T-helper 22 cell (primary cell): Measurements from ENCODE around the gene ZNF467.

Experiments used
- DNase-seq: peaks from one replicate; pipeline ENCODE4 v3.0.0-alpha.2; 2020; ENCODE audit warnings: low read depth

Gene ZNF467

GRCh38 chr7:149806726-149807125, 33.3 kb upstream of the ZNF467 start:
- DNase-seq: no peak

- DNase-seq: no peak
These were observed 30.7 kb upstream of the ZNF467 start for GRCh38 chr7:149804106-149804505.

GRCh38 chr7:149803551-149804074, 30.2 kb upstream of the ZNF467 start:
- no peak for DNase-seq

GRCh38 chr7:149802966-149803365, 29.6 kb upstream of the ZNF467 start:
- DNase-seq: no peak

GRCh38 chr7:149801816-149802215, 28.4 kb upstream of the ZNF467 start:
- no peak for DNase-seq

- DNase-seq: no peak
These were observed 27.7 kb upstream of the ZNF467 start for GRCh38 chr7:149801002-149801566.

- no peak for DNase-seq
These were observed 26.8 kb upstream of the ZNF467 start for GRCh38 chr7:149800169-149800555.

- peak; percentile 14 for DNase-seq
These were observed 26.2 kb upstream of the ZNF467 start for GRCh38 chr7:149799397-149800168.

GRCh38 chr7:149797771-149798170, 24.4 kb upstream of the ZNF467 start:
- DNase-seq: no peak

GRCh38 chr7:149796287-149796860, 23.0 kb upstream of the ZNF467 start:
- DNase-seq: no peak

GRCh38 chr7:149795126-149795525, 21.7 kb upstream of the ZNF467 start:
- DNase-seq: no peak

GRCh38 chr7:149794661-149795060, 21.3 kb upstream of the ZNF467 start:
- no peak for DNase-seq

GRCh38 chr7:149793261-149793660, 19.9 kb upstream of the ZNF467 start:
- DNase-seq: no peak

- no peak for DNase-seq
These were observed 18.8 kb upstream of the ZNF467 start for GRCh38 chr7:149792220-149792595.

GRCh38 chr7:149791411-149792219, 18.2 kb upstream of the ZNF467 start:
- no peak for DNase-seq

- DNase-seq: no peak
These were observed 17.5 kb upstream of the ZNF467 start for GRCh38 chr7:149790754-149791360.

- no peak for DNase-seq
These were observed 16.8 kb upstream of the ZNF467 start for GRCh38 chr7:149790146-149790548.

- no peak for DNase-seq
These were observed 15.7 kb upstream of the ZNF467 start for GRCh38 chr7:149789101-149789500.

GRCh38 chr7:149788300-149788851, 15.0 kb upstream of the ZNF467 start:
- no peak for DNase-seq

- no peak for DNase-seq
These were observed 14.3 kb upstream of the ZNF467 start for GRCh38 chr7:149787428-149788299.

GRCh38 chr7:149785983-149786382, 12.6 kb upstream of the ZNF467 start:
- DNase-seq: no peak
